AG09309 (cell line): ENCODE measurements around the gene VAC14.

Experiments
- DNase-seq: peaks from one replicate; pipeline ENCODE4 v3.0.0-alpha.2; 2010; ENCODE audit warnings: low read depth
- H3K4me3 ChIP-seq: 2 replicates; pipeline ENCODE4 v1.5.1; 2011; ENCODE audit warnings: mild to moderate bottlenecking, low read depth, low read length, moderate library complexity; ENCODE audit not compliant: control insufficient read depth
- CTCF ChIP-seq: IDR thresholded peaks from 2 replicates; pipeline ENCODE4 v1.5.1; 2011; ENCODE audit warnings: mild to moderate bottlenecking, low read depth, low read length, inconsistent platforms; ENCODE audit not compliant: insufficient read depth, control insufficient read depth; ENCODE audit errors: missing control alignments

The VAC14 gene

GRCh38 chr16:70713824-70714223 lies 87.1 kb downstream of the VAC14 start:
- DNase-seq = no peak
- no peak for TF ChIP-seq CTCF
- H3K4me3 ChIP-seq = no peak overlapping the region

GRCh38 chr16:70713342-70713741 lies 87.6 kb downstream of the VAC14 start:
- H3K4me3 ChIP-seq = no peak overlapping the region
- DNase-seq = no peak
- no peak for TF ChIP-seq CTCF

- TF ChIP-seq CTCF = no peak
- H3K4me3 ChIP-seq = no peak overlapping the region
- DNase-seq = no peak
Measured at GRCh38 chr16:70712942-70713341, 88.0 kb downstream of the VAC14 start.

- no peak overlapping the region for H3K4me3 ChIP-seq
- DNase-seq = no peak
- TF ChIP-seq CTCF = no peak
Measured at GRCh38 chr16:70712359-70712758, 88.6 kb downstream of the VAC14 start.

GRCh38 chr16:70711211-70712031 lies 89.5 kb downstream of the VAC14 start:
- TF ChIP-seq CTCF = no peak
- no peak overlapping the region for H3K4me3 ChIP-seq
- no peak for DNase-seq

- TF ChIP-seq CTCF = no peak
- H3K4me3 ChIP-seq = no peak overlapping the region
- no peak for DNase-seq
Measured at GRCh38 chr16:70710422-70711210, 90.3 kb downstream of the VAC14 start.
